AG09309 (cell line): ENCODE data around the gene UBR3.
"Not testable (repeated sequence)": the region's sequence is repeated elsewhere in the genome, so short reads cannot be mapped to it uniquely, and the experiment has no call there.

Source experiments
- DNase-seq: peaks from one replicate; pipeline ENCODE4 v3.0.0-alpha.2; 2010; ENCODE audit warnings: low read depth
- H3K4me3 ChIP-seq: 2 replicates; pipeline ENCODE4 v1.5.1; 2011; ENCODE audit warnings: mild to moderate bottlenecking, low read depth, low read length, moderate library complexity; ENCODE audit not compliant: control insufficient read depth
- CTCF ChIP-seq: IDR thresholded peaks from 2 replicates; pipeline ENCODE4 v1.5.1; 2011; ENCODE audit warnings: mild to moderate bottlenecking, low read depth, low read length, inconsistent platforms; ENCODE audit not compliant: insufficient read depth, control insufficient read depth; ENCODE audit errors: missing control alignments

UBR3 gene

GRCh38 chr2:169839954-169840746, 12.9 kb downstream of the UBR3 start:
- TF ChIP-seq CTCF = no peak

GRCh38 chr2:169840747-169841142, 13.5 kb downstream of the UBR3 start:
- TF ChIP-seq CTCF = no peak
- H3K4me3 ChIP-seq = no peak overlapping the region
- no peak for DNase-seq

More at GRCh38 chr2:169839954-169840746, 12.9 kb downstream of the UBR3 start:
- no peak overlapping the region for H3K4me3 ChIP-seq
- no peak for DNase-seq

GRCh38 chr2:169841625-169842024, 14.4 kb downstream of the UBR3 start:
- not testable (repeated sequence) for H3K4me3 ChIP-seq, DNase-seq

GRCh38 chr2:169845016-169845415, 17.8 kb downstream of the UBR3 start:
- no peak overlapping the region for H3K4me3 ChIP-seq
- no peak for TF ChIP-seq CTCF

GRCh38 chr2:169848959-169849693, 21.9 kb downstream of the UBR3 start:
- DNase-seq, H3K4me3 ChIP-seq: not testable (repeated sequence)

More at GRCh38 chr2:169845016-169845415, 17.8 kb downstream of the UBR3 start:
- no peak for DNase-seq

- no peak for DNase-seq
- no peak for TF ChIP-seq CTCF
- H3K4me3 ChIP-seq = no peak overlapping the region
Observed at GRCh38 chr2:169849710-169850109, 22.5 kb downstream of the UBR3 start.

GRCh38 chr2:169853041-169853668, 25.9 kb downstream of the UBR3 start:
- TF ChIP-seq CTCF = no peak
- no peak for DNase-seq
- H3K4me3 ChIP-seq = no peak overlapping the region

- not testable (repeated sequence) for H3K4me3 ChIP-seq, DNase-seq
Observed at GRCh38 chr2:169855281-169856258, 28.3 kb downstream of the UBR3 start.
